AG08395 (cell line): Measurements from ENCODE around the gene MAB21L3.

Source experiments
- DNase-seq: peaks from one replicate; pipeline ENCODE4 v3.0.0; 2012; ENCODE audit warnings: mixed read lengths, low spot score

Gene MAB21L3

GRCh38 chr1:116110567-116111523, at the start of gene MAB21L3:
Gene MAB21L3 (plus strand): TSS chr1:116111399. CDS start chr1:116112616, 1,217 bp downstream.
- no peak for DNase-seq

GRCh38 chr1:116062201-116062600, 49.0 kb upstream of the MAB21L3 start:
- DNase-seq = no peak

DNA sequence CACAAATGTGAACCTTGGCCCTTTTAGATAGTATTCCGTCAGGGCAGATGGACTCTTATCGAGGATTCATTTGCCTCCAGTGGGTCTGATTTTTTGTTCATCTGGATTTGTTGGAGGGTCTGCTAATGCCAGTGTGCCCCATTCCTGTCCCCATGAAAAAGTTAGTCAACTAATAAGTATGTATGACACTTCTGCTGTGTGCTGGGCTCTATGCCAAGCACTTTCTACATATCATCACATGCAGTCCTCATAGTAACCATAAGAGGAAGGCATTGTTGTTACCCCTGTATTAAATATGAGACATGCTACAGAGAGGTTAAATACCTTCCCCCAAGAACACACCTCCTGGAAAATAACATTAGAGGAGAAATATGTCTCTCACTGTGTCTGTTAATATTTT, 46.6 kb upstream of the MAB21L3 start:
- no peak for DNase-seq

- DNase-seq = peak; percentile 58
Observed at GRCh38 chr1:116066868-116067565, 44.2 kb upstream of the MAB21L3 start.

DNA sequence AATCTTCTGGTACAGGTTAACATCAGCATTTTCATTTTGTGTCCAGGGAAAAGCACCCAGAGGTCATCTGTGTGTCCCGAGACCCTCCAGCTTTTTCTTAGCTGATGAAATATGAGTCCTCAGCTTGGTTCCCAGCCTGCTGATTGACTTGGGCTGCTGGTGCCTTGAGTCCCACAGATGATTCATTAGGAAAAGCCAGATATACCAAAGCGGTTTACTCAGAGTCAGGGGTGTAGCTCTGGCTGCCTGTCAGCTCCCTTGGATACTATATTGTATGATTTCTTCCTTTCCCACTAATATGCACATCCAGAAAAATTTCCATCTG, 43.7 kb upstream of the MAB21L3 start:
- DNase-seq = peak; percentile 78

- DNase-seq = no peak
Observed at GRCh38 chr1:116075575-116075974, 35.6 kb upstream of the MAB21L3 start.

DNA sequence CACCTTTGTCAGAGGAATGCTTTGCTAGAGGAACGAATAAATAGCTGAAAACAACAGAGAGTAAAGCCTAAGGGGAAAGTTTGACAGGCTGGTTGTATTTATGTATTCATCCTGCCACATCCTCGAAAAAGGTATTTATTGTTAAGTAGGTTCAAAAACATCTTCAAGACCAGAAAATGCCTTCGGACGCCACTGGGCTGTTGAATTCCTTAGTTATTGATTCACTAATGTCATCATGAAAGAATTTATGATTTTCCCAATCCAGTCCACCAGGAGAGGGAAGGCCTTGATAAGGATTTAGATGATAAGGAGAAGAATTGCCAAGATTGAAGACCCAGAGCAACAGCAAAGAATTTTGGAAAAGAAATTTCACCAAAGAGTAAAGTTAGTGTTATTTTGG, 35.2 kb upstream of the MAB21L3 start:
- DNase-seq = no peak

- DNase-seq = no peak
Observed at GRCh38 chr1:116076831-116077230, 34.4 kb upstream of the MAB21L3 start.

- DNase-seq = no peak
Observed at GRCh38 chr1:116078699-116079223, 32.4 kb upstream of the MAB21L3 start.

GRCh38 chr1:116087628-116088027, 23.6 kb upstream of the MAB21L3 start:
- no peak for DNase-seq

DNA sequence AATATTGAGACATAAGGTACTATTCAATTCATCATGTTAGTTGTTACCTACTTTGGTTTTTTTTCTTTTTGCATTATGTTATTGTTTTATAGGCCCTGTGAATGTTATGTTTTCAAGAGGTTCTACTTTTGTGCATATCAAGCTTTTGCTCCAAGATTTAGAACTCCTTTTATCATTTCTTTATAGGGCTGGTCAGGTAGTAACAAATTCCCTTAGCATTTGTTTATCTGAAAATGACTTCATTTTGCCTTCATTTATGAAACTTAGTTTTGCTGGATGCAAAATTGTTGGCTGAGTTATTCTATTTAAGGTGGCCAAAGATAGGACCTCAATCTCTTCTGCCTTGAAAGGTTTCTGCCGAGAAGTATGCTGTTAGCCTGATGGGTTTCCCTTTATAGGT, 21.3 kb upstream of the MAB21L3 start:
- no peak for DNase-seq

DNA sequence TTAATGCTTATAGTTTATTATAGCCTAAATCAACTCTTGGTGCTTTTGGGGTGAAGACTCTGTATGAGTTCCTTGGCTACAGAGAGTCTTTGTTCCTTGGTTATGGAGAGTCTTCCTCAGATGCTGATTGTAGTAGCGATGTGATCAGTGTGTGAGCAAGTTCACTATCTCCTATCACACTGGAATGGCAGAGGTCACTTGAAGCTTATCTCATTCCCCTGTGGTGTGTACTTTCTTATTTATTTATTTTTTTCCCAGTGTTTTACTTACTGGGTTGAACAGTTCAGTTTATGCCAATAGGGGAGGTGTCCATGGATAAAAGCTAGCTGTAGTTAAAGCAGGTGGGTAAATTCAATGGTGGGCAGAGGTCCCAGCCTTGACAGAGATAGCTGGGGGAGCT, 20.1 kb upstream of the MAB21L3 start:
- DNase-seq = no peak

DNA sequence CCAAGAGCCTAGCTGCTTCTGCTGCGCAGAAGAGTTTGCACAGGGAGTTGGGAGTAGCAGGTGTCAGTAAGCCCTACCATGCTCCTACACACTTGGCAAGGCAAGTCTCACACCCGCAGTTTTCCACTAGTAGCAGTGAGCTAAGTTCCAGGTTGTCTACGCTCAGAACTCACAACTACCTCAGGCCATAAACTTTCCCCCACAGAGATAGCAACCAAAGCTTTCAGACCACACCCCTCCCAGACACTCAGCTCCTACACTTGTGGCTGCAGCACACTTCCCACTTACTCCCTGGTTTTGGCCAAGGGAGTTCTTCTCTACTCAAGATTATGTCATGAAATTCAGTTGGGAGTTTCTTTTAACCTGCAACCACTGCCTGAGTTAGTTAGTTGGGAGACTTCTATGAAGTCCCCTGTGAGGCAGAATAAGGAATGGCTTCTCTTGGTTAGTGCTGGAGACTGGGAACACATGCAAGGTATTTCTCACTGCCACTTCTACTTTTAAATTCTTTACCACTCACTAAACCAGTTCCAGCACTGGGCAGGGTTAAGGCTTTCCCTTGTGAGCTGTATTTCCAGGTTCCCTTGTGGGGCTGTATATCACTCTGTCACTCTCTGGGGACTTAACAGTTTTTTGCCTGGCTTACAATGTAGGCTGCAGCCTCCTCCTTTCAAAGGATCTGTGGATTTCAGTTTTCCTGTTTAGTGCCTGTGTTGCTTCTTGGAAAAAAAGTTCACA, 18.3 kb upstream of the MAB21L3 start:
- no peak for DNase-seq

DNA sequence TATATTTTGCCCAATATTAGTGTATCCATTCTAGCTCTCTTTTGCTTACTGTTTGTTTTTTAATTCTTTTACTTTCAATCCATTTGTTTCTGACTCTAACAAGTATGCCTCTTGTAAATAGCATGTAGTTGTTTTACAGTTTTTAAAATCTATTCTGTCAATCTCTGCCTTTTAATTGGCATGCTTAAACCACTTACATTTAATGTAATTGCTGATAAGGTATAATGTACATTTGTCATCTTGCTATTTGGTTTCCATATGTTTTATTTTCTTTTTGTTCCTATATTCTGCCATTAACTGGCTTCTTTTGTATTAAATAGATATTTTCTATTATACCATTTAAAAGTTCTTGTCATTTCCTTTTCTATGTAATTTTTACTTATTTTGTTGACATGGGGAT, 16.2 kb upstream of the MAB21L3 start:
- DNase-seq = no peak

DNA sequence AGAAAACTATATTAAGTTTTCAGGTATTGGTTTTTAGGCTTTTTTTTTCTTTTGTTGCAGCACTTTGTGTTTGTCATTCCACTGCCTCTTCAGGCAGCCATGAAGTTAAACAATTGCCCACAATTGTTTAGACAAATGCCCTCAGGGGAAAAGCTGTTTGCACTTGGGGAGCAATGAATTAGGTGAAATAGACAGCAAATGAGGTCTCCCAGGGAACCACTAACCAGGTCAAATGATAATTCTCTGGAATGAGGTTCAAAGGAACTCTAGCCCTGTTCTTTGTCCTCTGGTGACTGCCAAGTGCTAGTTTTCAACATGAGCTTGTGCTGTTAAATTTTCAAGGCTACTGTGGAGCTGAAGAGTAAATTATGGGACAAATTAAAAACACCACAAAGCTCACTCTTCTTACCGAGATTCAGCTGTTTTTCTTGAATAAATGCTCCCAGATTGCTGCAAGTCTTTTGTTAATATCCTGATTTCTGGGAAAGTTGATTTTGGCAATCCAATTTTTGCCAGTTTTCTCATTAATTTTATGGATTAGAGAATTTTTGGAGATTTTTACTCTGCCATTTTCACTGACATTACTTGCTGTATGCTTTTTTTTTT, 15.1 kb upstream of the MAB21L3 start:
- DNase-seq = no peak

DNA sequence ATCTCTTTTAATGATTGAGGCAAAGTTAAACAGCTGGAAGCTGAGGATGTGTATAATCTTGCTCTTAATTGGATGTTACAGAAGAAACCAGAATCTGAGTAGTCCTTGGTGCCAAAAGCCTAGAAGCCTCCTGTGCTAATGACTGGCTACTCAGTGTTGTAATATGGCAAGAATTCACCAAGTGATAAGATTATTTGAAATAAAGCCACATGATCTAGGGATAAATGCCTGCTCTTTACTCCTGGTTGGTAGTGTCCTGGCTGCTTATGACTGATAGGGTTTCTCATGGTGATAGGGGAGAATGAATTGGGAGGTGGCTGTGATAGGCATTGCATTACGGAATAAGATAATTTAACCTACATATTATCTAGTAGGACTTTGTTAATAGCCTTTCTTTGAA, 13.6 kb upstream of the MAB21L3 start:
- DNase-seq = no peak

DNA sequence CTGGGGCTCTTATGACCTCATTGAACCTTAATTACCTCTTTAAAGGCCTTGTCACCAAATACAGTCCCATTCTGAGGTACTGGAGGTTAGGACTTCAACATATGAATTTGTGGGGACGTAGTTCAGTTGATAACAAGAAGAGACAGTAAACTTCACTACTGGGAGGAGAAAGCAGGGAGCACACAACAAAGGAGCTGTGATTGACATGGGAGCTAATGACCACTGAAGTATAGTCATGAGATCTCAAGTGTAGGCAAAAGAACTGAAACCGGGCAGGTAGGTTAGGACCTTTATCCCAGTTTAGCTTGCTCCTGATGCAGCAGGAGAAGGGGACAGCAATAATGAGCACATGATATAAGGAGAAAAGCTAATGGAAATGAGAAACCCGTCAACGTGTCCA, 11.8 kb upstream of the MAB21L3 start:
- DNase-seq = no peak

- no peak for DNase-seq
Observed at GRCh38 chr1:116099919-116100318, 11.3 kb upstream of the MAB21L3 start.

DNA sequence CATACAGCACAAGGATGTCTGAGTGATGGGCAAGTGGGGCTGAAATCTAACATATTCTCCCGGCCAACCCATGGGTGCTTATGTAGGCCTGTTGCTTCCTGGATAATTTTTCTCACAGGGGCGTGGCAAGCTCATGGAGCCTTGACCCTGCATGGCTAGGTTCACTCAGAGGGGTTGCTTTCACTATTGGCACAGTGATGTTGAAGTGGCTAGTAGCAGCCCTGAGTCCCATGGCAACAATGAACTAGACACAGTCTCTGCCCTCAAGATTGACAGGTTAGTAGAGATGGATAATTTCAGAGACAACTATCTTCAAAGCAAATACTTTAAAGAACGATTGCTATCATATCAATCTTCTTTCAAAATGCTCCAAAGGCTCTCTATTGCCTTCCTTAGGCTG, 6.5 kb upstream of the MAB21L3 start:
- DNase-seq = no peak

DNA sequence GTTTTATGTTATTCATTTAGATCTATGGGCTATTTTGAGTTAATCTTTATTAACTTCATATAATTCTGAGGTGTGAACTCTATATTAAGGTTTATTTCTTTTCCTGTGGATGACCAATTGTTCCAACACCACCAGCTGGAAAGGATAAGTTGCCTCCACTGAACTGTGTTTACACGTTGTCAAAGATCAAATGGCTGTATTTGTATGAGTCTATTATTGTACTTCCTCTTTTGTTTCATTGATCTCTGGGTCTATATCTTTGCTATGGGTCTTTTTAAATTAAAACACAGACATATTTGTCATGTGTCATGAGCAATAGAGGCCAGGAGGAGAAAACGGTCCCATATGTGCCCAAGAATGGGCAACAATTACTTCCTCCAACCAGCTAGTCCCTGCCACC, 5.2 kb upstream of the MAB21L3 start:
- no peak for DNase-seq

DNA sequence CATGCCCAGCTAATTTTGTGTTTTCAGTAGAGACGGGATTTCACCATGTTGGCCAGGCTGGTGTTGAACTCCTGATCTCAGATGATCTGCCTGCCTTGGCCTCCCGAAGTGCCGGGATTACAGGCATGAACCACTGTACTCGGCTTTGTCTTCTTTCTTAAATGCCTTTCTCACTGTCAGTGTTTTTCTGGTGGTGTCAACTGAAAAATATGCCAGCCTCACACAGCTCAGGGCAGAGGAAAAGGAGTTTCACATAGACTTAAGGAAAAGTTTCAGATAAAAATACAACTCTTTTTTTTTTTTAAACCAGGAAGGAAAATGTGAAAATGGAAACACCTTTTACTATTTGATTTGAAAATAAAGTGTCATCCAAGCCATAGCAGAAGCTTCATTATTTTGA, 4.6 kb upstream of the MAB21L3 start:
- no peak for DNase-seq

GRCh38 chr1:116107371-116107770, 3.8 kb upstream of the MAB21L3 start:
- no peak for DNase-seq
